ENCODE results near the gene CTDSPL. TPM values are rescaled to one million over a fixed set of nuclear protein-coding genes. Genes with fewer than 3 reads are reported as not detected.

Gene CTDSPL
- total and polyA plus RNA-seq, 2 experiments from 2014 or later, result 7.1 to 33.4 TPM

DNA sequence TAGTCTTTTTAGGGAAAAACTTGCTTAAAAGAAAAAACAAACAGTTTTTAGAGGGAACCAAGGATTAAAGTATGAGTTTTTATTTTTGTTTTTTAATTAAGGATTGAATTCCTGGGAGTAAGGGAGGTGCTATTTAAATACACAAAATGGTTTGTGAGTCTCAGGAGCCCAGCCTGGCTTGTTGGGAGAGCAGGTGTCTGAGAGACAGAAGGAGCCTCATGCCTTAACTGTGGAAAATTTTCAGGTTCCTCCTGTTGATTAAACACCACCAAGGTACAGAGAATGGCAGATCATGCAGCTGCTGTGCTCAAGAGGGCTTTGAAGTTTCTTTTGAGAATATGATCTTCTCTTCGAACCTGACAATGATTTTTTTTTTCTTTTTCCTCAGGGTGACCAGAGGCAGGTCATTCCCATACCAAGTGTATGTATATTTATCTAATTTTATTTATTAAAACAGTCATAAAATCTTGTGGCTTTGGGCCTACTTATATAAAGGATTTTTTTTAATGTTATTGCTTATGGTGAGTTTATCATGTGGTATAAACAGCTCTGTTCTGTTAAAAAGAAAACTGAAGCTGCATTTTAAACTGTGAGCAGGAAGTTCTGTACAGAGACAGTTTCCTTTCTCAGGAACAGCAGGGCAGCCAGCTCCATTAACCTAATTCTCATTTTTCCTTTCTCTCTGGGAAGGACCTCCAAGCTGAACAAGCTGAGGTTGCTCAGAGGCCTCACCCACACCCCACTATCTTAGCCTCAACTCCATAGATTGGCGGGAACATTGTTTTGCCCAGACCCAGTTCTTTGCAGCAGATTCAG lies 95.3 kb downstream of the CTDSPL start:
- Histone ChIP-seq H3K4me3 (no peak overlapping the region), H3K9ac (no peak overlapping the region), H3K36me3 (ENCODE audit: low read depth) (no peaks in the 10 kb centered on the region), H3K79me2 (ENCODE audit: insufficient read depth) (no peaks in the 10 kb centered on the region), H3F3A (ENCODE audit: insufficient read depth) (peaks cover 2% of the 10 kb centered on the region; the same call in 1 of the 2 replicates), H3K9me3 (ENCODE audit: low read depth) (no peaks in the 10 kb centered on the region), H3K9me2 (ENCODE audit: insufficient read depth) (no peaks in the 10 kb centered on the region), H3K27ac (no peak overlapping the region), H2AFZ (no peak overlapping the region), H4K20me1 (ENCODE audit: insufficient read depth) (no peaks in the 10 kb centered on the region), H3K4me2 (ENCODE audit: unreplicated experiment) (no peak overlapping the region), H3K27me3 (replicated peaks; ENCODE audit: insufficient read depth) (no peaks in the 10 kb centered on the region), H3K4me1 (ENCODE audit: insufficient read depth) (peaks cover 3% of the 10 kb centered on the region; the same call in 1 of the 2 replicates)
- in situ Hi-C loops (cut with MboI), result no loop called here
- 90% methylated on average over 2 of the region's 2 CpGs for WGBS, 2 experiments (ENCODE audit: low coverage in 1 of 2, low lambda C conversion rate in 2 of 2, missing lambda C conversion rate in 2 of 2)
- TF ChIP-seq EZH2phosphoT487 (IDR thresholded peaks at IDR 0.05; ENCODE audit: insufficient read depth, low read depth) (no peak), EZH2 (IDR thresholded peaks at IDR 0.05; ENCODE audit: insufficient read depth, poor library complexity, severe bottlenecking) (no peak)
- DNase-seq, result no peak

DNA sequence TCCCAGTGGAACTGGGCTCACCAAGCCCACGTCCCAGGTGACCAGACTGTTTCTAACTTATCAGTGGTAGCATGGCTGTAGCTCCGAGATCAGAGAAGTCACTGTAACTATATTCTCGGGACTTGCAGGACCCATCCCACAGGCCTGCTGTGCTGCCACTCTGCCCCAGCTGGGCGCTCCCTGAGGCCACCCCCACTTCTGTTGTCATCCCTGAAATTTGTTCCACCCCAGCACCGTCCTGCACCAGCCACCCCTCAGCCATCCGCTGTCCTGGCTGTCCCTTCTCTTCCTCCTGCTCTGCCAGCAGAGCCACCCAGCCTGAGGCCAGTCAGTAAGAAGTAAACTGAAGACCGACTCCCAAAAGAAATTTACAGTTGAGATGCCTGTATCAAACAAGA lies 95.9 kb downstream of the CTDSPL start:
- Histone ChIP-seq H4K20me1 (ENCODE audit: insufficient read depth) (no peaks in the 10 kb centered on the region), H3K9me2 (ENCODE audit: insufficient read depth) (no peaks in the 10 kb centered on the region), H3F3A (ENCODE audit: insufficient read depth) (peaks cover 6% of the 10 kb centered on the region; the same call in 1 of the 2 replicates), H3K9me3 (ENCODE audit: low read depth) (no peaks in the 10 kb centered on the region), H3K79me2 (ENCODE audit: insufficient read depth) (no peaks in the 10 kb centered on the region), H3K36me3 (ENCODE audit: low read depth) (no peaks in the 10 kb centered on the region), H3K27me3 (replicated peaks; ENCODE audit: insufficient read depth) (no peaks in the 10 kb centered on the region), H3K9ac (no peak overlapping the region), H3K27ac (no peak overlapping the region), H3K4me2 (ENCODE audit: unreplicated experiment) (no peak overlapping the region), H2AFZ (no peak overlapping the region), H3K4me1 (ENCODE audit: insufficient read depth) (peaks cover 9% of the 10 kb centered on the region), H3K4me3 (no peak overlapping the region)
- TF ChIP-seq EZH2phosphoT487 (IDR thresholded peaks at IDR 0.05; ENCODE audit: insufficient read depth, low read depth) (no peak), EZH2 (IDR thresholded peaks at IDR 0.05; ENCODE audit: insufficient read depth, poor library complexity, severe bottlenecking) (no peak)
- DNase-seq, result no peak
- 89 to 93% methylated on average over 7 of the region's 7 CpGs for WGBS, 2 experiments (ENCODE audit: low coverage in 1 of 2, low lambda C conversion rate in 2 of 2, missing lambda C conversion rate in 2 of 2)
- in situ Hi-C loops (cut with MboI), result no loop called here

- H3K4me3 ChIP-seq, result no peak overlapping the region
- no peaks in the 10 kb centered on the region for H4K20me1 ChIP-seq (ENCODE audit: insufficient read depth)
- peaks cover 17% of the 10 kb centered on the region for H3K4me1 ChIP-seq (ENCODE audit: insufficient read depth)
- in situ Hi-C loops (cut with MboI), result no loop called here
- H3F3A ChIP-seq (ENCODE audit: insufficient read depth), result peaks cover 6% of the 10 kb centered on the region; the same call in 1 of the 2 replicates
- H3K79me2 ChIP-seq (ENCODE audit: insufficient read depth), result no peaks in the 10 kb centered on the region
- no peaks in the 10 kb centered on the region for H3K9me3 ChIP-seq (ENCODE audit: low read depth)
- no peak overlapping the region for H3K27ac ChIP-seq
- no peak overlapping the region for H2AFZ ChIP-seq
- H3K9me2 ChIP-seq (ENCODE audit: insufficient read depth), result no peaks in the 10 kb centered on the region
- no peak for TF ChIP-seq EZH2phosphoT487 (IDR thresholded peaks at IDR 0.05; ENCODE audit: insufficient read depth, low read depth)
- no peak for TF ChIP-seq EZH2 (IDR thresholded peaks at IDR 0.05; ENCODE audit: insufficient read depth, poor library complexity, severe bottlenecking)
- H3K36me3 ChIP-seq (ENCODE audit: low read depth), result no peaks in the 10 kb centered on the region
- H3K27me3 ChIP-seq (replicated peaks; ENCODE audit: insufficient read depth), result no peaks in the 10 kb centered on the region
- WGBS, 2 experiments (ENCODE audit: low coverage in 1 of 2, low lambda C conversion rate in 2 of 2, missing lambda C conversion rate in 2 of 2), result 69 to 75% methylated on average over 6 of the region's 6 CpGs
- no peak for DNase-seq
- no peak overlapping the region for H3K9ac ChIP-seq
- H3K4me2 ChIP-seq (ENCODE audit: unreplicated experiment), result no peak overlapping the region
Observed at GRCh38 chr3:37961622-37962431, 100.1 kb downstream of the CTDSPL start.

DNA sequence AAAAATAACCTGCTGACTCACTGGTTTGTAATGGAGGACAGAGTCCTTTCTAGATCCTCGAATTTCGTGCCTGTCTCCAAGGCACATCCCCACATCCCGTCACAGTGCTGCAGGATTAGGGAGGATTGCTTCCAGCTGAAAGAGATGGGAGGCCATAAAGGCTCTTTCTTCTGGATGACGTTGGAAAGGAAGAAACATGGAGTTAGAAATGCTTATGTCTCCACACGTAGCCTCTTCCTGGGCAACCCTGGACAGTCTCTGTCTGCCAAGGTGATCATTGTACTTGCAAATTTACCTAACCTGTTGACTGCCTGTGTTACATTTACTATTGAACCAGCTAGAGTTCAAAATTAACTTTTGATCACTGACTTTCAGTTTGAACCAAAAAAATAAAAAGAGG lies 101.3 kb downstream of the CTDSPL start:
- H3K9me2 ChIP-seq (ENCODE audit: insufficient read depth), result no peaks in the 10 kb centered on the region
- no peaks in the 10 kb centered on the region for H3K9me3 ChIP-seq (ENCODE audit: low read depth)
- TF ChIP-seq EZH2 (IDR thresholded peaks at IDR 0.05; ENCODE audit: insufficient read depth, poor library complexity, severe bottlenecking) (no peak), EZH2phosphoT487 (IDR thresholded peaks at IDR 0.05; ENCODE audit: insufficient read depth, low read depth) (no peak)
- H3K4me1 ChIP-seq (ENCODE audit: insufficient read depth), result peaks cover 17% of the 10 kb centered on the region
- H3K27me3 ChIP-seq (replicated peaks; ENCODE audit: insufficient read depth), result no peaks in the 10 kb centered on the region
- in situ Hi-C loops (cut with MboI), result no loop called here
- H3K4me2 ChIP-seq (ENCODE audit: unreplicated experiment), result no peak overlapping the region
- DNase-seq, result peak; percentile 49
- peak overlapping the region; percentile 55 for H2AFZ ChIP-seq
- no peak overlapping the region for H3K4me3 ChIP-seq
- no peaks in the 10 kb centered on the region for H3K79me2 ChIP-seq (ENCODE audit: insufficient read depth)
- no peak overlapping the region for H3K9ac ChIP-seq
- WGBS, 2 experiments (ENCODE audit: low coverage in 1 of 2, low lambda C conversion rate in 2 of 2, missing lambda C conversion rate in 2 of 2), result 34 to 38% methylated on average over 5 of the region's 5 CpGs
- peaks cover 6% of the 10 kb centered on the region; the same call in 1 of the 2 replicates for H3F3A ChIP-seq (ENCODE audit: insufficient read depth)
- H3K27ac ChIP-seq, result 0 out of 2 replicates have a peak overlapping the region, but pooled peaks have one; percentile 2
- H3K36me3 ChIP-seq (ENCODE audit: low read depth), result no peaks in the 10 kb centered on the region
- no peaks in the 10 kb centered on the region for H4K20me1 ChIP-seq (ENCODE audit: insufficient read depth)
